ENCODE measurements around the gene IP6K2.

DNA sequence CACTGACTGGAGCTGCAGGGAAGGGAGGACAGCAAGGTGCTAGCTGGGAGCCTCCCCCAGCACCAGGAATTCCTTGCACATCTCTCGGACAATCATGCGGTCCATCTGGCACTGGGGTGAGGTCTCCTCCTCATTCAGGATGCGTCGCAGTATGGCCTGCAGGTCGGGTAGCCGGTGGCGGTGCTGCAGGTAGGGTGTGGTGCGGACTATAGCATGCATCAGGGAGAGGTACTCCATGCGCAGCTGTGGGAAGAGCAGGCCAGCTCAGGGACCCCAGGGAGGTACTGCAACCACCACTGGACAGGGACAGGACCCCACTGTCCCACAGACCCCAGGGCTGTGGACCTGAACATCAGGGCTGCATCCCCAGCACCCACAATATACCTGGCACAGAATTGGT is 42.5 kb downstream of the IP6K2 start:
- TF ChIP-seq POLR2A (IDR thresholded peaks at IDR 0.05; ENCODE audit: low read length) = no peak
- no peak for TF ChIP-seq KDM1A (IDR thresholded peaks at IDR 0.05; ENCODE audit: low read depth)
- no peak for TF ChIP-seq JUN (IDR thresholded peaks at IDR 0.05)
- TF ChIP-seq, protein P1, sequence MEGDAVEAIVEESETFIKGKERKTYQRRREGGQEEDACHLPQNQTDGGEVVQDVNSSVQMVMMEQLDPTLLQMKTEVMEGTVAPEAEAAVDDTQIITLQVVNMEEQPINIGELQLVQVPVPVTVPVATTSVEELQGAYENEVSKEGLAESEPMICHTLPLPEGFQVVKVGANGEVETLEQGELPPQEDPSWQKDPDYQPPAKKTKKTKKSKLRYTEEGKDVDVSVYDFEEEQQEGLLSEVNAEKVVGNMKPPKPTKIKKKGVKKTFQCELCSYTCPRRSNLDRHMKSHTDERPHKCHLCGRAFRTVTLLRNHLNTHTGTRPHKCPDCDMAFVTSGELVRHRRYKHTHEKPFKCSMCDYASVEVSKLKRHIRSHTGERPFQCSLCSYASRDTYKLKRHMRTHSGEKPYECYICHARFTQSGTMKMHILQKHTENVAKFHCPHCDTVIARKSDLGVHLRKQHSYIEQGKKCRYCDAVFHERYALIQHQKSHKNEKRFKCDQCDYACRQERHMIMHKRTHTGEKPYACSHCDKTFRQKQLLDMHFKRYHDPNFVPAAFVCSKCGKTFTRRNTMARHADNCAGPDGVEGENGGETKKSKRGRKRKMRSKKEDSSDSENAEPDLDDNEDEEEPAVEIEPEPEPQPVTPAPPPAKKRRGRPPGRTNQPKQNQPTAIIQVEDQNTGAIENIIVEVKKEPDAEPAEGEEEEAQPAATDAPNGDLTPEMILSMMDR (IDR thresholded peaks at IDR 0.05) = no peak
- TF ChIP-seq NFE2L2 (conservative IDR thresholded peaks at IDR 0.05; ENCODE audit: low read length) = no peak
- TF ChIP-seq SMC3 (IDR thresholded peaks at IDR 0.05) = no peak
- no peak for TF ChIP-seq CHD4 (IDR thresholded peaks at IDR 0.05; ENCODE audit: borderline replicate concordance)
- TF ChIP-seq ESRRA (IDR thresholded peaks at IDR 0.05; ENCODE audit: borderline replicate concordance, low read length) = no peak
